ENCODE results near the gene JARID2. TPM values are rescaled to one million over a fixed set of nuclear protein-coding genes. Genes with fewer than 3 reads are reported as not detected.

Gene JARID2
- total and polyA plus RNA-seq, 9 of the 15 experiments (the other 6 are each of a cell fraction or from before 2014, with no cell fraction given), result 5.0 to 29.0 (median 15.6) TPM

DNA sequence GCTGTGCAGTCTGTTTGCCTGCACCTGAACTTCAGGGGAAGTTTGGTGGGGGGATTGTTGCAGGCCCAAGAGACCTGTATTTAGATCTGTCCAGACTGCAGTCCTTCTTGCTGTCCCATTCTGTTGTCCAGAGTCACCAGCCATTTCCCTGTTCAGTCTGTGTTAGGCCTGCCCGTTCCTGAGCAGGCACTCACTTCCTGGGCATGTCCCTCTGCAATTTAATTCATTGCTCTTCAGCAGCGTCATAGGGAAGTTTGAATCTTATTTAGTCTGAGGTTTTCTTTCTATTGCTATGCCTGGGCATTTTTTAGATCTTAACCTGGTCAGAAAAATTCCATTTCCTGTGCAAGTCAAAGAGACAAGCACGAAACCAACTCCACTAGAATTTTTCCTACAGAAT, 226.8 kb downstream of the JARID2 start (continued):
- TF ChIP-seq, protein P1, sequence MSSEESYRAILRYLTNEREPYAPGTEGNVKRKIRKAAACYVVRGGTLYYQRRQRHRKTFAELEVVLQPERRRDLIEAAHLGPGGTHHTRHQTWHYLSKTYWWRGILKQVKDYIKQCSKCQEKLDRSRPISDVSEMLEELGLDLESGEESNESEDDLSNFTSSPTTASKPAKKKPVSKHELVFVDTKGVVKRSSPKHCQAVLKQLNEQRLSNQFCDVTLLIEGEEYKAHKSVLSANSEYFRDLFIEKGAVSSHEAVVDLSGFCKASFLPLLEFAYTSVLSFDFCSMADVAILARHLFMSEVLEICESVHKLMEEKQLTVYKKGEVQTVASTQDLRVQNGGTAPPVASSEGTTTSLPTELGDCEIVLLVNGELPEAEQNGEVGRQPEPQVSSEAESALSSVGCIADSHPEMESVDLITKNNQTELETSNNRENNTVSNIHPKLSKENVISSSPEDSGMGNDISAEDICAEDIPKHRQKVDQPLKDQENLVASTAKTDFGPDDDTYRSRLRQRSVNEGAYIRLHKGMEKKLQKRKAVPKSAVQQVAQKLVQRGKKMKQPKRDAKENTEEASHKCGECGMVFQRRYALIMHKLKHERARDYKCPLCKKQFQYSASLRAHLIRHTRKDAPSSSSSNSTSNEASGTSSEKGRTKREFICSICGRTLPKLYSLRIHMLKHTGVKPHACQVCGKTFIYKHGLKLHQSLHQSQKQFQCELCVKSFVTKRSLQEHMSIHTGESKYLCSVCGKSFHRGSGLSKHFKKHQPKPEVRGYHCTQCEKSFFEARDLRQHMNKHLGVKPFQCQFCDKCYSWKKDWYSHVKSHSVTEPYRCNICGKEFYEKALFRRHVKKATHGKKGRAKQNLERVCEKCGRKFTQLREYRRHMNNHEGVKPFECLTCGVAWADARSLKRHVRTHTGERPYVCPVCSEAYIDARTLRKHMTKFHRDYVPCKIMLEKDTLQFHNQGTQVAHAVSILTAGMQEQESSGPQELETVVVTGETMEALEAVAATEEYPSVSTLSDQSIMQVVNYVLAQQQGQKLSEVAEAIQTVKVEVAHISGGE (CRISPR knock-in tag; IDR thresholded peaks at IDR 0.05), result no peak
- no peak for TF ChIP-seq NFE2L1 (tag; IDR thresholded peaks at IDR 0.05; ENCODE audit: borderline replicate concordance, low read depth)
- no peak for TF ChIP-seq ZNF766 (CRISPR knock-in tag; conservative IDR thresholded peaks at IDR 0.05)
- TF ChIP-seq NCOA2 (IDR thresholded peaks at IDR 0.05; ENCODE audit: partially characterized antibody in 2 of 2), result no peak
- no peak for TF ChIP-seq ZNF184 (CRISPR knock-in tag; IDR thresholded peaks at IDR 0.05)
- no peak for TF ChIP-seq RHOXF2B (CRISPR knock-in tag; conservative IDR thresholded peaks at IDR 0.05)

DNA sequence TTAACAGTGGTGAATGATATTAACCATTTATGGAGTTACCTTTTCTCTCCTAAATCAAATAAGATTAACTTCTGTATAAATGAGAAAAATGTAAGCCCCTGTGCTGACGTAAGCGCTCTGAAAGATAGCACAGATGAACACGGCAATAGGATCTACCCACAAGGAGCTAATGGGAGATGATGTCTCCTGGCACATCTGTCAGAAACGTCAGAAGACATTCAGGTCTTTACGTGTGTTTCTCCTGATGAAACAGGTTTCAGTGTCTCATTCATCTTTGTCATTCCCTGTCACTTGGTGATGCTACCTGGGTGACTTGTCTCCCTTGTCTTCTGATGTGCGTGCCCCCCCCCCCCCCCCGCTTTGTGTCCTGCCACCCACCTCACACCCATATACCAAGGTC, 227.3 kb downstream of the JARID2 start:
- Histone ChIP-seq H3K9me3 (replicated peaks; ENCODE audit: control insufficient read depth, insufficient read depth, low read depth, low read length) (no peaks in the 10 kb centered on the region), H3K9ac (ENCODE audit: insufficient read depth in 1 of 2, low read depth in 2 of 2, low read length in 2 of 2) (no peak overlapping the region), H2AFZ (ENCODE audit: low read depth, low read length) (no peak overlapping the region), H3K36me3 (ENCODE audit: control insufficient read depth, insufficient read depth, low read length) (peaks cover 60% of the 10 kb centered on the region), H4K20me1 (replicated peaks; ENCODE audit: control insufficient read depth, insufficient read depth, low read length) (no peaks in the 10 kb centered on the region; the same call in 1 of the 2 replicates), H3K27ac (ENCODE audit: extremely low read depth, low read depth, low read length) (no peak overlapping the region), H3K9me1 (ENCODE audit: control insufficient read depth, insufficient read depth, low read length) (no peaks in the 10 kb centered on the region), H3K79me2 (ENCODE audit: control insufficient read depth, insufficient read depth, low read length) (peaks cover 3% of the 10 kb centered on the region; the same call in 1 of the 3 replicates), H3K4me2 (ENCODE audit: insufficient read depth, low read length) (no peak overlapping the region), H3K4me1 (replicated peaks in 1 of 2; ENCODE audit: control insufficient read depth in 2 of 2, insufficient read depth in 2 of 2, low read length in 2 of 2) (0 out of 5 replicates have a peak, but pooled peaks cover 0 to 3% of the 10 kb centered on the region in 2 experiments), H3K4me3 (no peak overlapping the region), H3K27me3 (ENCODE audit: control insufficient read depth in 2 of 2, insufficient read depth in 2 of 2, low read length in 2 of 2) (no peaks in the 10 kb centered on the region)
- CTCF ChIA-PET (ENCODE audit: low intra/inter-chr PET ratio), result no interaction called here
- 79% methylated on average over 6 of the region's 7 CpGs for WGBS (ENCODE audit: insufficient coverage, low coverage, missing lambda C conversion rate)
- no TSS peak for BruUV-seq (replicated peaks)
- FAIRE-seq, result no peak
- ATAC-seq, result no peak
- intact Hi-C loops (cut with micrococcal nuclease), result no loop called here
- no peak for DNase-seq (ENCODE audit: extremely low read depth in 1 of 4, low spot score in 3 of 4)
- in situ Hi-C loops (cut with MboI), result no loop called here
- POLR2A ChIA-PET, result interaction anchor here (0.9 kb wide), 1 partner anchor 10 kb away, joined by 4 read pairs; no protein-coding TSS in a partner anchor
- TF ChIP-seq NCOA4 (IDR thresholded peaks at IDR 0.05; ENCODE audit: partially characterized antibody) (no peak), MTF1 (CRISPR knock-in tag; IDR thresholded peaks at IDR 0.05; ENCODE audit: borderline replicate concordance) (no peak), ZNF184 (CRISPR knock-in tag; IDR thresholded peaks at IDR 0.05) (no peak), NCOR1 (IDR thresholded peaks at IDR 0.05) (no peak), ZFP36 (IDR thresholded peaks at IDR 0.05; ENCODE audit: low read depth, low read length, partially characterized antibody) (no peak), MIER1 (IDR thresholded peaks at IDR 0.05; ENCODE audit: low read depth) (no peak), KLF10 (CRISPR knock-in tag; IDR thresholded peaks at IDR 0.05) (no peak), ZNF780A (CRISPR knock-in tag; IDR thresholded peaks at IDR 0.05) (no peak)
- TF ChIP-seq, protein P2, sequence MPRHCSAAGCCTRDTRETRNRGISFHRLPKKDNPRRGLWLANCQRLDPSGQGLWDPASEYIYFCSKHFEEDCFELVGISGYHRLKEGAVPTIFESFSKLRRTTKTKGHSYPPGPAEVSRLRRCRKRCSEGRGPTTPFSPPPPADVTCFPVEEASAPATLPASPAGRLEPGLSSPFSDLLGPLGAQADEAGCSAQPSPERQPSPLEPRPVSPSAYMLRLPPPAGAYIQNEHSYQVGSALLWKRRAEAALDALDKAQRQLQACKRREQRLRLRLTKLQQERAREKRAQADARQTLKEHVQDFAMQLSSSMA (CRISPR knock-in tag; IDR thresholded peaks at IDR 0.05), result no peak
- TF ChIP-seq, protein P3, sequence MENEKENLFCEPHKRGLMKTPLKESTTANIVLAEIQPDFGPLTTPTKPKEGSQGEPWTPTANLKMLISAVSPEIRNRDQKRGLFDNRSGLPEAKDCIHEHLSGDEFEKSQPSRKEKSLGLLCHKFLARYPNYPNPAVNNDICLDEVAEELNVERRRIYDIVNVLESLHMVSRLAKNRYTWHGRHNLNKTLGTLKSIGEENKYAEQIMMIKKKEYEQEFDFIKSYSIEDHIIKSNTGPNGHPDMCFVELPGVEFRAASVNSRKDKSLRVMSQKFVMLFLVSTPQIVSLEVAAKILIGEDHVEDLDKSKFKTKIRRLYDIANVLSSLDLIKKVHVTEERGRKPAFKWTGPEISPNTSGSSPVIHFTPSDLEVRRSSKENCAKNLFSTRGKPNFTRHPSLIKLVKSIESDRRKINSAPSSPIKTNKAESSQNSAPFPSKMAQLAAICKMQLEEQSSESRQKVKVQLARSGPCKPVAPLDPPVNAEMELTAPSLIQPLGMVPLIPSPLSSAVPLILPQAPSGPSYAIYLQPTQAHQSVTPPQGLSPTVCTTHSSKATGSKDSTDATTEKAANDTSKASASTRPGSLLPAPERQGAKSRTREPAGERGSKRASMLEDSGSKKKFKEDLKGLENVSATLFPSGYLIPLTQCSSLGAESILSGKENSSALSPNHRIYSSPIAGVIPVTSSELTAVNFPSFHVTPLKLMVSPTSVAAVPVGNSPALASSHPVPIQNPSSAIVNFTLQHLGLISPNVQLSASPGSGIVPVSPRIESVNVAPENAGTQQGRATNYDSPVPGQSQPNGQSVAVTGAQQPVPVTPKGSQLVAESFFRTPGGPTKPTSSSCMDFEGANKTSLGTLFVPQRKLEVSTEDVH (IDR thresholded peaks at IDR 0.05; ENCODE audit: low read depth, partially characterized antibody), result no peak

Data from K562 (cell line).